ENCODE measurements around the gene ADAM12. TPM values are rescaled to one million over a fixed set of nuclear protein-coding genes. Genes with fewer than 3 reads are reported as not detected.

The ADAM12 gene
- total and polyA plus RNA-seq, 2 of the 13 experiments (the other 11 are each of a cell fraction or from before 2014, with no cell fraction given), result not detected

DNA sequence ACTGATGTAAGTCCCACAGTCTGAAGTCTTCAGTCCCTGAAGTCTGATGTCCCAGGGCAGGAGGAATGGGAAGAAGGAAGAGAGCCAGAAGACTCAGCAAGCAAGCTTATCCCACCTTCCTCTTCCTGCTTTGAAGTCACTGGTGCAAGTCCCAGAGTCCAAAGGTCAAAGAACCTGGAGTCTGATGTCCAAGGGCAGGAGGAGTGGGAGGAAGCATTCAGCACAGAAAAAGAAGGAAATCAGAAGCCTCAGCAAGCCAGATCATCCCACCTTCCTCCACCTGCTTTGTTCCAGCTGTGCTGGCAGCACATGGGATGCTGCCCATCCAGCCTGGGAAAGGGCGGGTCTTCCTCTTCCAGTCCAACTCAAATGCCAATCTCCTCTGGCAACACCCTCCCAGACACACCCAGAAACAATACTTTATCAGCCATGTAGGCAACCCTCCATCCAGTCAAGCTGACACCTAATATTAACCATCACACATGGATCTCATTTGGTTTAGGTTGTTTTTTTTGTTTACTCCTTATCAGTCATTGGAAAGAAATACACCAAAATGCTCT, 50.9 kb downstream of the ADAM12 start:
- in situ Hi-C loops (cut with HindIII; ENCODE audit: extremely low pct_ligation_motif_present, low pct_unique_long_range_greater_than_20kb) (no loop called here), intact Hi-C loops (cut with micrococcal nuclease; ENCODE audit: unreplicated experiment) (no loop called here)
- DNase-seq (ENCODE audit: low spot score) (no peak), ATAC-seq (no peak), FAIRE-seq (no peak)
- Histone ChIP-seq H4K20me1 (ENCODE audit: insufficient read depth, low read length) (no peaks in the 10 kb centered on the region), H3K27me3 (ENCODE audit: control insufficient read depth in 1 of 2, insufficient read depth in 2 of 2, low read length in 2 of 2) (no peaks in the 10 kb centered on the region; a peak in 1 of 5 replicates), H3K9ac (ENCODE audit: insufficient read depth, low read depth, low read length) (no peak overlapping the region), H3K4me1 (ENCODE audit: insufficient read depth, low read length) (no peaks in the 10 kb centered on the region), H3K9me3 (ENCODE audit: low read length) (no peaks in the 10 kb centered on the region), H3K36me3 (replicated peaks in 1 of 2; ENCODE audit: control insufficient read depth in 1 of 2, insufficient read depth in 2 of 2, low read length in 2 of 2) (no peaks in the 10 kb centered on the region), H3K27ac (ENCODE audit: extremely low read length, insufficient read depth, low read length) (no peak overlapping the region), H3K4me2 (ENCODE audit: low read depth, low read length) (no peak overlapping the region), H2AFZ (ENCODE audit: low read length) (no peak overlapping the region), H3K4me3 (replicated peaks in 1 of 3; ENCODE audit: insufficient read depth in 1 of 3, low read depth in 2 of 3, low read length in 3 of 3) (no peak overlapping the region), H3K79me2 (ENCODE audit: insufficient read depth, low read length) (no peaks in the 10 kb centered on the region)
- POLR2A ChIA-PET, result no interaction called here
- no TSS peak for BruUV-seq (replicated peaks)
- CTCF ChIA-PET (ENCODE audit: low intra/inter-chr PET ratio, low total read pairs), result no interaction called here
- 13% methylated on average over 1 of the region's 1 CpG for WGBS (ENCODE audit: low lambda C conversion rate)
- TF ChIP-seq, protein P1, sequence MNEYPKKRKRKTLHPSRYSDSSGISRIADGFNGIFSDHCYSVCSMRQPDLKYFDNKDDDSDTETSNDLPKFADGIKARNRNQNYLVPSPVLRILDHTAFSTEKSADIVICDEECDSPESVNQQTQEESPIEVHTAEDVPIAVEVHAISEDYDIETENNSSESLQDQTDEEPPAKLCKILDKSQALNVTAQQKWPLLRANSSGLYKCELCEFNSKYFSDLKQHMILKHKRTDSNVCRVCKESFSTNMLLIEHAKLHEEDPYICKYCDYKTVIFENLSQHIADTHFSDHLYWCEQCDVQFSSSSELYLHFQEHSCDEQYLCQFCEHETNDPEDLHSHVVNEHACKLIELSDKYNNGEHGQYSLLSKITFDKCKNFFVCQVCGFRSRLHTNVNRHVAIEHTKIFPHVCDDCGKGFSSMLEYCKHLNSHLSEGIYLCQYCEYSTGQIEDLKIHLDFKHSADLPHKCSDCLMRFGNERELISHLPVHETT (CRISPR knock-in tag; conservative IDR thresholded peaks at IDR 0.05), result no peak
- TF ChIP-seq NFYC (CRISPR knock-in tag; IDR thresholded peaks at IDR 0.05) (no peak), SMAD1 (CRISPR knock-in tag; IDR thresholded peaks at IDR 0.05; ENCODE audit: borderline replicate concordance, low read depth) (no peak), RAD21 (CRISPR knock-in tag; IDR thresholded peaks at IDR 0.05) (no peak), SP140L (CRISPR knock-in tag; IDR thresholded peaks at IDR 0.05; ENCODE audit: borderline replicate concordance) (no peak), TP53 (CRISPR knock-in tag; conservative IDR thresholded peaks at IDR 0.05) (no peak), HOXD1 (CRISPR knock-in tag; IDR thresholded peaks at IDR 0.05) (no peak), KLF15 (CRISPR knock-in tag; IDR thresholded peaks at IDR 0.05; ENCODE audit: borderline replicate concordance) (no peak), ZNF143 (CRISPR knock-in tag; IDR thresholded peaks at IDR 0.05) (no peak), ZNF552 (CRISPR knock-in tag; IDR thresholded peaks at IDR 0.05; ENCODE audit: borderline replicate concordance) (no peak), HNRNPH1 (optimal IDR thresholded peaks at IDR 0.05; ENCODE audit: low read depth, low read length) (no peak), HDAC1 (CRISPR knock-in tag; IDR thresholded peaks at IDR 0.05) (no peak), CAMTA2 (CRISPR knock-in tag; IDR thresholded peaks at IDR 0.05; ENCODE audit: borderline replicate concordance) (no peak)
- TF ChIP-seq, protein P2, sequence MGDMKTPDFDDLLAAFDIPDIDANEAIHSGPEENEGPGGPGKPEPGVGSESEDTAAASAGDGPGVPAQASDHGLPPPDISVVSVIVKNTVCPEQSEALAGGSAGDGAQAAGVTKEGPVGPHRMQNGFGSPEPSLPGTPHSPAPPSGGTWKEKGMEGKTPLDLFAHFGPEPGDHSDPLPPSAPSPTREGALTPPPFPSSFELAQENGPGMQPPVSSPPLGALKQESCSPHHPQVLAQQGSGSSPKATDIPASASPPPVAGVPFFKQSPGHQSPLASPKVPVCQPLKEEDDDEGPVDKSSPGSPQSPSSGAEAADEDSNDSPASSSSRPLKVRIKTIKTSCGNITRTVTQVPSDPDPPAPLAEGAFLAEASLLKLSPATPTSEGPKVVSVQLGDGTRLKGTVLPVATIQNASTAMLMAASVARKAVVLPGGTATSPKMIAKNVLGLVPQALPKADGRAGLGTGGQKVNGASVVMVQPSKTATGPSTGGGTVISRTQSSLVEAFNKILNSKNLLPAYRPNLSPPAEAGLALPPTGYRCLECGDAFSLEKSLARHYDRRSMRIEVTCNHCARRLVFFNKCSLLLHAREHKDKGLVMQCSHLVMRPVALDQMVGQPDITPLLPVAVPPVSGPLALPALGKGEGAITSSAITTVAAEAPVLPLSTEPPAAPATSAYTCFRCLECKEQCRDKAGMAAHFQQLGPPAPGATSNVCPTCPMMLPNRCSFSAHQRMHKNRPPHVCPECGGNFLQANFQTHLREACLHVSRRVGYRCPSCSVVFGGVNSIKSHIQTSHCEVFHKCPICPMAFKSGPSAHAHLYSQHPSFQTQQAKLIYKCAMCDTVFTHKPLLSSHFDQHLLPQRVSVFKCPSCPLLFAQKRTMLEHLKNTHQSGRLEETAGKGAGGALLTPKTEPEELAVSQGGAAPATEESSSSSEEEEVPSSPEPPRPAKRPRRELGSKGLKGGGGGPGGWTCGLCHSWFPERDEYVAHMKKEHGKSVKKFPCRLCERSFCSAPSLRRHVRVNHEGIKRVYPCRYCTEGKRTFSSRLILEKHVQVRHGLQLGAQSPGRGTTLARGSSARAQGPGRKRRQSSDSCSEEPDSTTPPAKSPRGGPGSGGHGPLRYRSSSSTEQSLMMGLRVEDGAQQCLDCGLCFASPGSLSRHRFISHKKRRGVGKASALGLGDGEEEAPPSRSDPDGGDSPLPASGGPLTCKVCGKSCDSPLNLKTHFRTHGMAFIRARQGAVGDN (CRISPR knock-in tag; IDR thresholded peaks at IDR 0.05), result no peak
- TF ChIP-seq, protein P3, sequence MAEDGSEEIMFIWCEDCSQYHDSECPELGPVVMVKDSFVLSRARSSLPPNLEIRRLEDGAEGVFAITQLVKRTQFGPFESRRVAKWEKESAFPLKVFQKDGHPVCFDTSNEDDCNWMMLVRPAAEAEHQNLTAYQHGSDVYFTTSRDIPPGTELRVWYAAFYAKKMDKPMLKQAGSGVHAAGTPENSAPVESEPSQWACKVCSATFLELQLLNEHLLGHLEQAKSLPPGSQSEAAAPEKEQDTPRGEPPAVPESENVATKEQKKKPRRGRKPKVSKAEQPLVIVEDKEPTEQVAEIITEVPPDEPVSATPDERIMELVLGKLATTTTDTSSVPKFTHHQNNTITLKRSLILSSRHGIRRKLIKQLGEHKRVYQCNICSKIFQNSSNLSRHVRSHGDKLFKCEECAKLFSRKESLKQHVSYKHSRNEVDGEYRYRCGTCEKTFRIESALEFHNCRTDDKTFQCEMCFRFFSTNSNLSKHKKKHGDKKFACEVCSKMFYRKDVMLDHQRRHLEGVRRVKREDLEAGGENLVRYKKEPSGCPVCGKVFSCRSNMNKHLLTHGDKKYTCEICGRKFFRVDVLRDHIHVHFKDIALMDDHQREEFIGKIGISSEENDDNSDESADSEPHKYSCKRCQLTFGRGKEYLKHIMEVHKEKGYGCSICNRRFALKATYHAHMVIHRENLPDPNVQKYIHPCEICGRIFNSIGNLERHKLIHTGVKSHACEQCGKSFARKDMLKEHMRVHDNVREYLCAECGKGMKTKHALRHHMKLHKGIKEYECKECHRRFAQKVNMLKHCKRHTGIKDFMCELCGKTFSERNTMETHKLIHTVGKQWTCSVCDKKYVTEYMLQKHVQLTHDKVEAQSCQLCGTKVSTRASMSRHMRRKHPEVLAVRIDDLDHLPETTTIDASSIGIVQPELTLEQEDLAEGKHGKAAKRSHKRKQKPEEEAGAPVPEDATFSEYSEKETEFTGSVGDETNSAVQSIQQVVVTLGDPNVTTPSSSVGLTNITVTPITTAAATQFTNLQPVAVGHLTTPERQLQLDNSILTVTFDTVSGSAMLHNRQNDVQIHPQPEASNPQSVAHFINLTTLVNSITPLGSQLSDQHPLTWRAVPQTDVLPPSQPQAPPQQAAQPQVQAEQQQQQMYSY (CRISPR knock-in tag; IDR thresholded peaks at IDR 0.05), result no peak
